ENCODE results near the gene MGAT3.
"Not testable (repeated sequence)": the region's sequence is repeated elsewhere in the genome, so short reads cannot be mapped to it uniquely, and the experiment has no call there.

- TF ChIP-seq CTCF, POLR2A (IDR thresholded peaks at IDR 0.05): not testable (repeated sequence)
Measured at GRCh38 chr22:39507021-39507420, 50.2 kb downstream of the MGAT3 start.

Measured in adrenal gland (tissue), 5 donors.